ENCODE measurements around the gene TM7SF2. TPM values are rescaled to one million over a fixed set of nuclear protein-coding genes. Genes with fewer than 3 reads are reported as not detected.

TM7SF2 gene
- total RNA-seq, 2 donors from 2014 or later, result 97.9 to 108 TPM

- peak within 1 kb of the TSS; percentile 99 for H3K27ac Mint-ChIP-seq
- Histone ChIP-seq H3K36me3 (ENCODE audit: control insufficient read depth, insufficient read depth, low read length) (peaks cover 32% of the 10 kb centered on the region), H3K27ac (ENCODE audit: low read depth, low read length) (peak within 1 kb of the TSS; percentile 99), H3K9ac (ENCODE audit: extremely low read depth, low read length, poor library complexity, severe bottlenecking) (peak within 1 kb of the TSS; percentile 98), H3K27me3 (ENCODE audit: control insufficient read depth, insufficient read depth, low read length, poor library complexity, severe bottlenecking) (no peaks in the 10 kb centered on the region), H3K4me3 (ENCODE audit: low read length) (peak within 1 kb of the TSS; percentile 94), H3K4me1 (ENCODE audit: control insufficient read depth, insufficient read depth, low read length) (no peaks in the 10 kb centered on the region), H3K9me3 (ENCODE audit: control insufficient read depth, low read length) (no peaks in the 10 kb centered on the region)
- H3K27me3 Mint-ChIP-seq (ENCODE audit: insufficient read depth), result peaks cover 3% of the 10 kb centered on the region
- peak; percentile 94 for DNase-seq
- no peaks in the 10 kb centered on the region for H3K9me3 Mint-ChIP-seq
- no peak for TF ChIP-seq CTCF (conservative IDR thresholded peaks at IDR 0.05)
- peaks cover 27% of the 10 kb centered on the region for H3K36me3 Mint-ChIP-seq (ENCODE audit: low read depth)
- H3K4me3 Mint-ChIP-seq, result peak within 1 kb of the TSS; percentile 87
- peaks cover 19% of the 10 kb centered on the region for H3K4me1 Mint-ChIP-seq
- WGBS, 2 experiments (ENCODE audit: insufficient coverage in 1 of 2, insufficient read length in 1 of 2), result 0 to 1% methylated on average over 20 to 60 of the region's 60 CpGs
These were observed 22.7 kb downstream of the TM7SF2 start, which contains the start of gene SYVN1 for GRCh38 chr11:65134240-65134951. Gene SYVN1 (minus strand): TSS chr11:65134519. CDS start chr11:65133601, 918 bp downstream.

- 8 to 10% methylated on average over 16 to 24 of the region's 24 CpGs for WGBS, 2 experiments (ENCODE audit: insufficient coverage in 1 of 2, insufficient read length in 1 of 2)
- Histone ChIP-seq H3K27ac (ENCODE audit: low read depth, low read length) (peak overlapping the region; percentile 99), H3K27me3 (ENCODE audit: control insufficient read depth, insufficient read depth, low read length, poor library complexity, severe bottlenecking) (no peaks in the 10 kb centered on the region), H3K4me1 (ENCODE audit: control insufficient read depth, insufficient read depth, low read length) (no peaks in the 10 kb centered on the region), H3K9me3 (ENCODE audit: control insufficient read depth, low read length) (no peaks in the 10 kb centered on the region), H3K4me3 (ENCODE audit: low read length) (peak overlapping the region; percentile 94), H3K9ac (ENCODE audit: extremely low read depth, low read length, poor library complexity, severe bottlenecking) (peak overlapping the region; percentile 98), H3K36me3 (ENCODE audit: control insufficient read depth, insufficient read depth, low read length) (peaks cover 25% of the 10 kb centered on the region)
- Mint-ChIP-seq H3K27ac (peak overlapping the region; percentile 99), H3K9me3 (no peaks in the 10 kb centered on the region), H3K4me3 (peak overlapping the region; percentile 87), H3K27me3 (ENCODE audit: insufficient read depth) (peaks cover 3% of the 10 kb centered on the region), H3K4me1 (peaks cover 19% of the 10 kb centered on the region), H3K36me3 (ENCODE audit: low read depth) (peaks cover 23% of the 10 kb centered on the region)
- TF ChIP-seq CTCF (conservative IDR thresholded peaks at IDR 0.05), result no peak
- DNase-seq, result peak; percentile 98
These were observed 23.4 kb downstream of the TM7SF2 start for GRCh38 chr11:65134952-65135632.

- peaks cover 19% of the 10 kb centered on the region for H3K36me3 Mint-ChIP-seq (ENCODE audit: low read depth)
- Histone ChIP-seq H3K4me1 (ENCODE audit: control insufficient read depth, insufficient read depth, low read length) (no peaks in the 10 kb centered on the region), H3K4me3 (ENCODE audit: low read length) (peak overlapping the region; percentile 94), H3K27ac (ENCODE audit: low read depth, low read length) (peak overlapping the region; percentile 99), H3K9ac (ENCODE audit: extremely low read depth, low read length, poor library complexity, severe bottlenecking) (peak overlapping the region; percentile 98), H3K9me3 (ENCODE audit: control insufficient read depth, low read length) (no peaks in the 10 kb centered on the region), H3K36me3 (ENCODE audit: control insufficient read depth, insufficient read depth, low read length) (peaks cover 24% of the 10 kb centered on the region), H3K27me3 (ENCODE audit: control insufficient read depth, insufficient read depth, low read length, poor library complexity, severe bottlenecking) (no peaks in the 10 kb centered on the region)
- no peaks in the 10 kb centered on the region for H3K9me3 Mint-ChIP-seq
- peak overlapping the region; percentile 87 for H3K4me3 Mint-ChIP-seq
- peak overlapping the region; percentile 99 for H3K27ac Mint-ChIP-seq
- peaks cover 6% of the 10 kb centered on the region for H3K27me3 Mint-ChIP-seq (ENCODE audit: insufficient read depth)
- DNase-seq, result no peak
- no peak for TF ChIP-seq CTCF (conservative IDR thresholded peaks at IDR 0.05)
- peaks cover 19% of the 10 kb centered on the region for H3K4me1 Mint-ChIP-seq
- WGBS, 2 experiments (ENCODE audit: insufficient coverage in 1 of 2, insufficient read length in 1 of 2), result 71 to 92% methylated on average over 8 to 11 of the region's 11 CpGs
These were observed 24.0 kb downstream of the TM7SF2 start for GRCh38 chr11:65135633-65136145.
